D721Med (cell line): ENCODE results near the gene WNT8B.

Experiments used
- DNase-seq: peaks from one replicate; pipeline ENCODE4 v3.0.0; 2011; ENCODE audit warnings: low spot score; ENCODE audit not compliant: insufficient read length
- FAIRE-seq: peaks from 2 replicates; lab custom pipeline; 2011; peaks lifted over from hg19 to GRCh38; lab: Jason Lieb, UNC
- TF ChIP-seq, protein P1 (sequence below): IDR thresholded peaks from 2 replicates; pipeline ENCODE4 v1.5.1; 2012; ENCODE audit warnings: mild to moderate bottlenecking, control low read depth; ENCODE audit not compliant: insufficient read depth; ENCODE audit errors: missing control alignments

WNT8B gene

DNA sequence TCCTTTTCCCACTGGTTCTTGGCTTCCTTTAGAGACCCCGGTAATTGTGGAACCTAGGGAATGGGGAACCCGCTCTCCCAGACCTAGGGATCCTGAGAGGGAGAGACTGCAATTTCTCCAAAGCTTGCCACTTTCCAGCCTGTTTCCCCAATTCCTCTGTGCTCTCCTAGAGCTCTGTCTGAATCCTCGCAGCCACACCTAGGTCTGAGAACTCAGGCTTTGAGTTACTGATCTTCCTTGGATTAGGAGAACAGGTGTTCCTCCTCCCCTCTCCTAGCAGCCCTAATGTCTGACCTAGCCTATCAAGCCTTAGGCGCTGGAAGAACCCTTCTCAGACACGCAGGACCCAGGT is 20.0 kb downstream of the WNT8B start:
- no peak for FAIRE-seq

DNA sequence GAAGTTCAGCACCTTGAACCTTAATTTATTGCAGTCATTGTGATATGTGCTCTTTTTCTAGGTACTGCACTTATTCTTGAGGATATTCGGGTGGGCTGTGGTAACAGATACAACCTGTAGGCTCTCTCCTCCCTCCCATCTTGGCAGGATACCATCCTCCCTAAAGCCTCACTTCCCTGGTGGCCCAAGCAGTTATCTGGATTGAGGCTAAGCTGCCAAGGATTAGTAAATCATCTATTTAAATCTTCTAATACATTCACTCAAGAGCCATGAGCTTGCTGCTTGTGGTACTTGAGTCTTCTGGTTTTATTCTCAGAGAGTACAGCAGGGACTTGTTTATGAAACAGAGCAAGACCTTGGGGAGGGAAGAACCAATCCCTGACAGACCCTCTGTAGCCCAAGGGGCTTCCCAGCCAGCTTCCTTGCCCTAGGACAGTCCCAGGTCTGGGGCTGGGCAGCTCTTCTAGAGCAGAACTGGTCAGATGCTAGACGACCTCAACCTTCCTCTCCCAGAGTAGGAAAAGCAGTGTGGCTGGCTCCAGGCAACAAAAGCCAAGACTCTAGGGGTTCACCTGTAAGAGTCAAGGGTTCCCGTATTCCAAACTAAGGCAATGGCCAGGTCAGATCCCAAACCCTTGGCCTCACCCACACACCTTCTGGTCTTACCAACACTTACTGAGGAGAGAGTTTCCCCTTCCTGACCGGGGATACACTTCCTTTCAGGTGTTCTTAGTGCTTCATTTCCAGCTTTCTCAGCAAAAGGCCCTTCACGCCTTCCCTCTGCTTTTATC is 21.3 kb downstream of the WNT8B start:
- TF ChIP-seq, protein P1, sequence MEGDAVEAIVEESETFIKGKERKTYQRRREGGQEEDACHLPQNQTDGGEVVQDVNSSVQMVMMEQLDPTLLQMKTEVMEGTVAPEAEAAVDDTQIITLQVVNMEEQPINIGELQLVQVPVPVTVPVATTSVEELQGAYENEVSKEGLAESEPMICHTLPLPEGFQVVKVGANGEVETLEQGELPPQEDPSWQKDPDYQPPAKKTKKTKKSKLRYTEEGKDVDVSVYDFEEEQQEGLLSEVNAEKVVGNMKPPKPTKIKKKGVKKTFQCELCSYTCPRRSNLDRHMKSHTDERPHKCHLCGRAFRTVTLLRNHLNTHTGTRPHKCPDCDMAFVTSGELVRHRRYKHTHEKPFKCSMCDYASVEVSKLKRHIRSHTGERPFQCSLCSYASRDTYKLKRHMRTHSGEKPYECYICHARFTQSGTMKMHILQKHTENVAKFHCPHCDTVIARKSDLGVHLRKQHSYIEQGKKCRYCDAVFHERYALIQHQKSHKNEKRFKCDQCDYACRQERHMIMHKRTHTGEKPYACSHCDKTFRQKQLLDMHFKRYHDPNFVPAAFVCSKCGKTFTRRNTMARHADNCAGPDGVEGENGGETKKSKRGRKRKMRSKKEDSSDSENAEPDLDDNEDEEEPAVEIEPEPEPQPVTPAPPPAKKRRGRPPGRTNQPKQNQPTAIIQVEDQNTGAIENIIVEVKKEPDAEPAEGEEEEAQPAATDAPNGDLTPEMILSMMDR: no peak
- no peak for FAIRE-seq
- DNase-seq: peak; percentile 59

More for the DNA sequence above, 20.0 kb downstream of the WNT8B start:
- TF ChIP-seq, protein P1: no peak
- no peak for DNase-seq

DNA sequence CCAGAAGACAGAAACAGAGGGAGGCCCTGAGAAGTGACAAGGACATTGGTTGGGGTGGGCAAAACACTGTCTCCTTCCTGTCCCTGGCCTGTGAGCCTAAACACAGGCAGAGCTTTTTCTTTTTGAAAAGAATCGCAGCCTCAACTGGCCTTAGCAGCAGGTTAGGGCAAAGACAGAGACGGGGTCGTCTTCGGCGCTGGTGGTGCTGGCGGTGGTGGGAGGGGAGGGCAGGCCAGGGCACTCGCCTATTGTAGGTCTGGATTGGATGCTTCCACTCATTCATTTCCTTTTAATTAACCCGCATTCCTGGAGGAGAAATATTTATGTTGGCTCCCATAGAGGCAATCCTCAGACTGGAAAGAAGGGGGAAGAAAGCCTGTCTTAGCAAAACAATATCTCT is 22.6 kb downstream of the WNT8B start:
- FAIRE-seq (no peak), DNase-seq (no peak)
- TF ChIP-seq, protein P1: no peak

DNA sequence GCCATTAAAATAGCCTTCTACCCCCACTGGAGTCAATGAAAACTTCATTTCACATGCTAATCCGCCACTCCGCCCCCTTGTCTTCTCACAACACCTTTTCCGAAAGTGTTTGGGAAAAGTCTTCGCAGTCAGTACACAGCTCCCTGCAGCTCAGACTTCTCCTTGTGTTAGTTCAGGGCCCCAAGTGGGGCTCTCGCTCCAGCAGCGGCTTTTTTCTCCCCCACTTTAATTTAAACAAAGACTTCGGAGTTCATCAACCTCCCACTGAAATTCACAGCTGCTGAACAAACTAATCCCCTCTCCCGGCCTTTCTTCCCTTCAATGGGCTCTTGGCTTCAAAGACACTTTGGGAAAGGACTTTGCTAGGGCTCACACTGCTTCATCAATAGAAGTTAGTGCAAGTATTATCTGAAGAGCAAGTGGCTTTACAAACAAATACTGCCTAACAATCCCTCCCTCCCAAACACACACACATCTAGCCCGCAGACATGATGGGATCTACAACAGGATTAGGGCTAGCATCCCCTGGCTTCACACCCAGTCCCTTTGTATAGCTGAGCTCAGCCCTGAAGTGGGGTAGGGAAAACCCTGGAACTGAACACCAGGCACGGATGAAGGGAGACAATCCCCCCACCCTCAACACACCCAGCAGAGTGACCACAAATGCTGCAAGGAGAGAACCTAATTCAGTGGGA is 23.1 kb downstream of the WNT8B start:
- FAIRE-seq (no peak), DNase-seq (no peak)
- TF ChIP-seq, protein P1: no peak

DNA sequence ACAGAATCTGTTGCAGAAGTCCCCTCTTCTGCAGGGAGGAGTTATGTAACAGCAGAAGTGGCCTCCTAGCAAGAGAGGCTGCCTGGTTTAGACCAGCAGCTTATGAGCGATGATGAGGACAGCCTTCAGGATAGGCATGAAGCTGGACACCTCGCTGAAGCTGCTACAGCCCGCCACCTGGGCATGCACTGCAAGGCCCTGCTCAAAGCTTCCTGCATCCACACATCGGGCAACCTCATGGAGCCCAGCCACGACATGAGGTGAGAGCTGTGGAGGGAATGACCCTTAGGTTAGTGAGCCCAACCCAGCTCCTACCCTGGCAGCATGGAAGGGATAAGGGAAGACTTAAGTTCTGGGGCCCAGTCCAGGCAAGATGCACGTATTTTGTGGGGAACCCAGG is 24.7 kb downstream of the WNT8B start:
- DNase-seq (no peak), FAIRE-seq (no peak)
- TF ChIP-seq, protein P1: no peak

DNA sequence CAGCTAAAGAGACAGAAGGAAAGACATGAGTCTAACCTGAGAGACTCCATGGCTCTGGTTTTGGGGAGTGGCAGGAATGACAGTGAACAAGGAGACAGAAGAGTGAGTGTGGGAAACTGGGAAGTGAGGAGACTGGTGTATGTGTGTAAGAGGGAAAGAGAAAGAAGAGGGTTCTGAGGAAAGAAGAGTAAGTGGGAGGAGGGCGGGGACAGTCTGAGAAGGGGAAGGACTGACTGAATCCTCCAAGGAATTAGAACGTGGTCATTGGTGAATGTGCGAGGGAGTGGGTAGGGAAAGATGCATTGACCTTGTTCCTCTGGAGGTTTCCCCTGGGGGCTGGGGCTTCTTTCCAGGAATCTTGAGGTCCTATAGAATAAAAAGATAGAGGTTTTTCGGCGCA is 26.6 kb downstream of the WNT8B start:
- FAIRE-seq: no peak
- TF ChIP-seq, protein P1: no peak

DNA sequence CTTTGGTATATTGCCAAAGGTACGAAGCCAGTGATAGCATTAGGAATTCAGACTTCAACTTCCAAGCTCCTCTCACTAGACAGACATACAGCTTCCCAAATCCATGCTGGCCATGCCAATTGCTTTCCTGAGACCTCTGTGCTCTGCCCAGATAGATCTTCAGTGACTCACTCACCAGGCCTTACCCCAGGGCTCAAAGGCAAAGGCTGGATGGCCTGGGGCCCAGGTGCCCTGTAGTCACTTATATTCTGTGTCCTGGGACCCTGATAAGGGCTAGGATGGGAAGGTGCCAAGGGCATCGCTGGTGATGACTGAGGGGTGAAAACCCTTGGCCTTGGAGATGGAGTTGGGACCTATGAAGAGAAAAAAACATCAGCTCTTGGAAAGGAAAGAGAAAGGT is 27.7 kb downstream of the WNT8B start:
- DNase-seq: no peak
- TF ChIP-seq, protein P1: no peak
- FAIRE-seq: no peak

More for the DNA sequence above, 26.6 kb downstream of the WNT8B start:
- no peak for DNase-seq
